ENCODE results near the gene SIPA1L3.

The SIPA1L3 gene

DNA sequence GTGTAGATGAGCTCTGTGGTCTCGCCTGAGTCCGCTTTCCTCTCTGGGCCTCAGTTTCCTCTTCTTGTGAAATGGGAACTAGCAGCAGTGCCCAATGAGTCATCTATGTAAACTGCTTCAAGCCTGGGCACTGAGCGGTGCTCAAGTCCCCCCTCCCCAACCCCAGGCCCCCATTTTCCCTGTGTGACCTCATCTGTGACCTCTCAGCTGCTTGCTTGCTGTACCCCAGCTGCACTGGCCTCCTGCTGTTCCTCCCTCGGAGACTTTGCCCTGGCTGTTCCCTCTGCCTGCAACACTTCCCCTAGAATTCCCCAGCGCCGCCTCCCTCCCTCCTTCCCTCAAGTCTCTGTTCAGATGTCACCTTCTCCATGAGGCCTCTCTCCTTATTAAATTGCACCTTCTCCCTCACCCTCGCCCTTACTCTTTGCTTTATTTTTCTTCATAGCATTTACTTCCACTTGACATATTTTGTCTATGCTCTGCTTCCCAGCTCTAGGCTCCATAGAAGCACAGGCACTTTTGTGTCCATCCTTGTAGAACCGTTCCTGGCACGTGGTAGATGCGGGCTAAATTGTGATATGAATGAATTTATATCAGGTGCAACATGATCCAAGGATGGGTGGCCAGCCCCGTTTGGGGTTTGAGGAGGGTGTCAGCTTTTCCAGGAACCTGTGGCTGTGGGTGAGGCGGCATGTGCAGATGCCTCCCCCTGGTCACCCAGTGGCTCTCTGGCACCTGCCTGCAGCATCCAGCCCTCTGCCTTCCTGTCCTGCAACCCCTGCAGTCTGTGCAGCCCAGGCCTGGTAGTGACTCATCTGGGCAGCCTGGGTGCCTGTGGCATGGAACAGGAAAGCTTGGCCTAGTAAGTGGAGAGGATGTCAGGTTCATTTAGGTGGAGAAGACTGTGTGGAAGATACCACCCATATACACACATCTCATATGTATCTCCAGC lies 26.3 kb downstream of the SIPA1L3 start:
- in situ Hi-C loops (cut with MboI; ENCODE audit: low sequenced_read_pairs, unreplicated experiment): no loop called here
- DNase-seq (ENCODE audit: low spot score): no peak
- TF ChIP-seq CTCF (IDR thresholded peaks at IDR 0.05; ENCODE audit: borderline replicate concordance, control extremely low read depth, extremely low read depth, insufficient read depth, missing control alignments): no peak

DNA sequence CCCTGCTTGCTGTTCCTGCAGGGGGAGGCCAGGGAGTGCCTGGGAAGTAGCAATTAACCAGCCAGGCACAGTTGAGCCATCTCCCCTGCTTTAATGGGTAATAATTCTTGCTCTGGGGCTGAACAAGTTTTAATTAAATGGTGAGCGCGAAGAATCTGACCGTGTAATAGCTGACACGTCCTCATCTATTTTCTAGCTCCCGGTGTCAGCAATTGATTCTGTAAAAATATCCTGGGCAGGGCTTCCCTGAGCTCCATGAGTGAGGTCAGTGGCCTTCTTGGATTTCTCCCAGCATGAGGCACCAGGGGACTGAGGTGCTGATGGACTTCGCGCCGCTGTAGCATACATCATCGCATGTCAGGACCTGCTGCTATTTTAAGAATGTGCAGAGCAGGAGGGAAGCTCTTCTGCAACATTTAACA lies 26.9 kb downstream of the SIPA1L3 start:
- no peak for TF ChIP-seq CTCF (IDR thresholded peaks at IDR 0.05; ENCODE audit: borderline replicate concordance, control extremely low read depth, extremely low read depth, insufficient read depth, missing control alignments)
- in situ Hi-C loops (cut with MboI; ENCODE audit: low sequenced_read_pairs, unreplicated experiment): no loop called here
- no peak for DNase-seq (ENCODE audit: low spot score)

- DNase-seq (ENCODE audit: low spot score): no peak
- no peak for TF ChIP-seq CTCF (IDR thresholded peaks at IDR 0.05; ENCODE audit: borderline replicate concordance, control extremely low read depth, extremely low read depth, insufficient read depth, missing control alignments)
- in situ Hi-C loops (cut with MboI; ENCODE audit: low sequenced_read_pairs, unreplicated experiment): no loop called here
Measured at GRCh38 chr19:37935341-37935740, 28.3 kb downstream of the SIPA1L3 start.

DNA sequence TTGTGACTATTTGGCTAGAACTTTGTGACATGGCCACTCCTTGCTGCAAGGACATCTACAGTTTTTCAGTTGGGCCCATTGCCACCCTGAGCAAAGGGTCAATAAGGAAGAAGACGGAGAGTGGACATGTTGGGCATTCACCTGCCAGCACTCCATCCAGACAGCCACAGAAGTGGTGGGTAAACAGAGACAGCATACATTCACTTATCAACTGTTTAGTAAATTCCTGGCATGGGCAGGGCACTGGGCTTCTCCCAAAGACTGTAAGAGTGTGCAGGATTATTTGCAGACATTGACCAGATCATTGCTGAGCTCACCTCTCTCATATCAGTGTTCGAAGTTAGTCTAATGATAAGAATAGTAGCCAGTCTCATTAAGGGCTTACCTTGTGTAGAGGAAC lies 29.2 kb downstream of the SIPA1L3 start:
- no peak for TF ChIP-seq CTCF (IDR thresholded peaks at IDR 0.05; ENCODE audit: borderline replicate concordance, control extremely low read depth, extremely low read depth, insufficient read depth, missing control alignments)
- in situ Hi-C loops (cut with MboI; ENCODE audit: low sequenced_read_pairs, unreplicated experiment): no loop called here
- DNase-seq (ENCODE audit: low spot score): no peak

GRCh38 chr19:37936886-37937285 lies 29.9 kb downstream of the SIPA1L3 start:
- no peak for DNase-seq (ENCODE audit: low spot score)
- in situ Hi-C loops (cut with MboI; ENCODE audit: low sequenced_read_pairs, unreplicated experiment): no loop called here
- no peak for TF ChIP-seq CTCF (IDR thresholded peaks at IDR 0.05; ENCODE audit: borderline replicate concordance, control extremely low read depth, extremely low read depth, insufficient read depth, missing control alignments)

GRCh38 chr19:37938353-37938752 lies 31.3 kb downstream of the SIPA1L3 start:
- in situ Hi-C loops (cut with MboI; ENCODE audit: low sequenced_read_pairs, unreplicated experiment): no loop called here
- no peak for DNase-seq (ENCODE audit: low spot score)
- TF ChIP-seq CTCF (IDR thresholded peaks at IDR 0.05; ENCODE audit: borderline replicate concordance, control extremely low read depth, extremely low read depth, insufficient read depth, missing control alignments): no peak
